ENCODE results near the gene ARSG.
A peak's percentile ranks its signal among the peaks of the same experiment; 100 is the strongest.

The ARSG gene

DNA sequence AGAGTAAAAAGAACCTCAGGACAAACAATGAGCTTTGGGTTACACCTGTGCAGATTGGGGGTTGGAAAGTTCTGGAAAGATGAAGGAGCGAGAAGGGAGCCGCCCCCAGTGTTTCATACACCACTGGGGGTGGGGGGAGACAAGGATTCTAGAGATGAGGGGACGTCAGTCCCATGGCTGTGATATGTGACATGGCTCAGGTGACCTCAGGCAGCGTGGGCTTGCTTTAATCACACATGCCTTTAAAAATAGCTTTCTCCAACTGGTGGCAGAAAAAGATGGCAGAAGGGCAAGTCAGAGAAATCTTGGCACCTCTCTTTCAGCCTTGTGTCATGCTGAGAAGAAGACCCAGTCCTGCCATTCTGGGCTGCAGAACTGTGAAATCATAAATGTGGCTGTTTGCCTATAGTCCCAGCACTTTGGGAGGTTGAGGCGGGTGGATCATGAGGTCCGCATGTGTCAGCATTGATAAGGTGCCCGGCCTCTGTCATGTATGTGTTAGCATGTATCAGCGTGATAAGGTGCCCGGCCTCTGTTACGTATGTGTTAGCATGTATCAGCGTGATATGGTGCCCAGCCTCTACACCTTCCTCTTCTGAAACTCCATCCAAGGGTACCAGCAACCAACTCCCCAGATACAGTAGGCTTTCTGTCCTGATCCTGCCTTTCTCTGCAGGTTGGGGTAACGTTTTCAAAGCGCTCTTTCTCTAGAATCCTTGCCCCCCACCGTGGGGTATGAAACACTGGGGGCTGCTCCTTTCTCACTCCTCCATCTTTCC, 141.0 kb downstream of the ARSG start:
- no peak overlapping the region for H3K4me3 ChIP-seq (ENCODE audit: low read depth, low read length)
- TF ChIP-seq, protein P1, sequence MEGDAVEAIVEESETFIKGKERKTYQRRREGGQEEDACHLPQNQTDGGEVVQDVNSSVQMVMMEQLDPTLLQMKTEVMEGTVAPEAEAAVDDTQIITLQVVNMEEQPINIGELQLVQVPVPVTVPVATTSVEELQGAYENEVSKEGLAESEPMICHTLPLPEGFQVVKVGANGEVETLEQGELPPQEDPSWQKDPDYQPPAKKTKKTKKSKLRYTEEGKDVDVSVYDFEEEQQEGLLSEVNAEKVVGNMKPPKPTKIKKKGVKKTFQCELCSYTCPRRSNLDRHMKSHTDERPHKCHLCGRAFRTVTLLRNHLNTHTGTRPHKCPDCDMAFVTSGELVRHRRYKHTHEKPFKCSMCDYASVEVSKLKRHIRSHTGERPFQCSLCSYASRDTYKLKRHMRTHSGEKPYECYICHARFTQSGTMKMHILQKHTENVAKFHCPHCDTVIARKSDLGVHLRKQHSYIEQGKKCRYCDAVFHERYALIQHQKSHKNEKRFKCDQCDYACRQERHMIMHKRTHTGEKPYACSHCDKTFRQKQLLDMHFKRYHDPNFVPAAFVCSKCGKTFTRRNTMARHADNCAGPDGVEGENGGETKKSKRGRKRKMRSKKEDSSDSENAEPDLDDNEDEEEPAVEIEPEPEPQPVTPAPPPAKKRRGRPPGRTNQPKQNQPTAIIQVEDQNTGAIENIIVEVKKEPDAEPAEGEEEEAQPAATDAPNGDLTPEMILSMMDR (IDR thresholded peaks at IDR 0.05; ENCODE audit: low read depth, low read length) = no peak

DNA sequence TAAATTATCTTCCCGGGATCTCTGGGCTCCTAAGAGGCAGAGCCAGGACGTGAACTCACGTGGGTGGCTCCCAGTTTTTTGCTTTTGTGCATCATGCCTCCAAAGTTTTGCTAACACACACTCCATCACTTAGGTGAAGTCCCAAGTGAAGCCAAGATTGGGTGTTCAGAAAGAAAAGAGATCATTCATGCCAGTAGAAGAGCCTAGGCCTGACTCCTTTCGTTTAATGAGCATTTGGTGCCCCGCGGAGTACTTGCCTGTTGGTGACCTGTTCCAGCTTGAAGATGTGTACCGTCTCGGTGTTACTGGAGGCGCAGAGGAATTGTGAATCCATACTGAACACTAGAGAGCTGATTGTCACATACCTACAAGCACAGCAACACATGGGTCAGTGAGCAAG, 141.9 kb downstream of the ARSG start:
- TF ChIP-seq, protein P1 (IDR thresholded peaks at IDR 0.05; ENCODE audit: low read depth, low read length) = no peak

DNA sequence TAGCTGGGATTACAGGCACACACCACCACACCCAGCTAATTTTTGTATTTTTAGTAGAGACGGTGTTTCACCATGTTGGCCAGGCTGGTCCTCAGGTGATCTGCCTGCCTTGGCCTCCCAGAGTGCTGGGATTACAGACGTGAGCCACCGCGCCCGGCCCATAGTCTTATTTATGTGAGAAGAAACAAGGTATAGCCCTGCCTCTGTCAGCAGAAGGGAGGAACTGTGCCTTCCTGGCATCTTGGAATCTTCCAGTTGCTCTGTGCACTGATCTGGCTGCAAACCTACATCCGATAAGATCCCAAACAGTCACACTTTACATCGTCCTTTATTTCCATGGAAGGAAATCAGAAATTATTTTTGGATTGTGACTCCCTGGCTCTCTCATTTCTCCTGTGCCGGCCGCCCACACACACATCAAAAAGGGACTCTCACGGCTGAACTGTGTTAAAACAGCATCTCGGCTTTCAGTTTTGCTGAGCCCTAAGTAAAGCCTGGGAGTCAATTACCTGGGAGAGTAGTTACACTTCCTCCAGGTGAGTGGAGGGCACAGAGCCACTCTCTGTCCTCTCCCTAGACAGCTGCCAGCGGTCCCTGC, 142.7 kb downstream of the ARSG start:
- no peak overlapping the region for H3K4me3 ChIP-seq (ENCODE audit: low read depth, low read length)
- TF ChIP-seq, protein P1 (IDR thresholded peaks at IDR 0.05; ENCODE audit: low read depth, low read length) = no peak

More for the DNA sequence above, 141.9 kb downstream of the ARSG start:
- no peak overlapping the region for H3K4me3 ChIP-seq (ENCODE audit: low read depth, low read length)

DNA sequence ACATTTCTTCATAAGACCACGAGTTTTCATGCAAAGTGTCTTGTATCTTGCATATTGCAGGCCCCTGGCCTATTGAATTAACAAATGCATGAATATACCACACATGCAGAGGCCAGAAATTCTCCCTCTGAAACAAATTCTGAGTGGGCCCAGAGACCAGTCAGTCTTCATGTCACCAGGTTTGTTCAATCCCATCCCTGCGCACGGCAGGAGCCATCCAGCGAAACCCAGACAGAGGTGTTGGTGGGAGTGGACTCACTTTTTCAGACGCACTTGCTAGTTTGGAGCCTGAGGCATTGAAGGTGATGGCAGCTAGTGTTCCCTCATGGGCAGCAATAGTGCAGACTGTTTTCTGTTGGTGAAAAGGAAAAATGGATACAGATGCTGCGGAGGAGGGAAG, 144.1 kb downstream of the ARSG start:
- TF ChIP-seq, protein P1 (IDR thresholded peaks at IDR 0.05; ENCODE audit: low read depth, low read length) = no peak
- no peak overlapping the region for H3K4me3 ChIP-seq (ENCODE audit: low read depth, low read length)

DNA sequence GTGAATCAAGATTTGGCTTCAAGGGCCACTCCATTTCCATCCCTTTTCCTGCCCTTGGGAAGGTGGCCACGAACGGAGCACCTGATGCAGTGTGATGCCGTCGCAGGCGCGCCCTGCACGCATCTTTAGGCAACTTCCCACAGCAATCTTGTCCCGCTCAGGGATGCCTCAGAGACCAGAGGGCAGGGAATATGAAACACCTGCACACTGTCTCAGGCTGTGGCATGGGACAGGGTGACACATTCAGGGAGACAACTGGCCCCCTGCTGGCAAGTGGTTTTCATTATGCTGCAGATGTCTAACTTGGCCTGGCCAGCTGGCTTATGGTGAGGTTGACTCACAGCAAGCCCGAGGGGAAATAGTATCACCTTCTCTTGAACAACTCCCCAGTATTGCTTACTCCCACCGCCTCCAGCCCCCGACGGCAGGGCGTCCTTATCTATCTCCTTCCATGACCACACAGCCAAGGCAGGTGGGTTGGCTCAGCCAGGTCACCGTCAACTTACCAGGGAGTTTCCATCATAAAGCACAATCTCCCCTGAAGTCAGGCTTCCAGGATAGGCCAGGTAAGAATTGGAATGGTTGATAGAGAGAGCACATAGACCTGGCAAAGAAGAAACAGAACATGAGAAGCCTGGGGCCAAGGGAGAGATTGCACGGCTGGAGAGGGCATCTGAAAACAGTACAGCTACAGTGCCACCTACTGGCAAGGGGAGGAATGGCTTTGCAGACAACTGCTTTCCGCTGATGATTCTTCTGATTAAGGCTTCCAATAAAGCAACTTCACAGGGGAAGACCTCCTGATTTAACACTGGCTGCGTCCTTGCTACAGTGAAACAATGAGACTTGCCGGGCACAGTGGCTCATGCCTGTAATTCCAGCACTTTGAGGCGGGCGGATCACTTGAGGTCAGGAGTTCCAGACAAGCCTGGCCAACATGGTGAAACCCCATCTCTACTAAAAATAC, 144.9 kb downstream of the ARSG start:
- no peak overlapping the region for H3K4me3 ChIP-seq (ENCODE audit: low read depth, low read length)
- TF ChIP-seq, protein P1 (IDR thresholded peaks at IDR 0.05; ENCODE audit: low read depth, low read length) = peak; percentile 90

DNA sequence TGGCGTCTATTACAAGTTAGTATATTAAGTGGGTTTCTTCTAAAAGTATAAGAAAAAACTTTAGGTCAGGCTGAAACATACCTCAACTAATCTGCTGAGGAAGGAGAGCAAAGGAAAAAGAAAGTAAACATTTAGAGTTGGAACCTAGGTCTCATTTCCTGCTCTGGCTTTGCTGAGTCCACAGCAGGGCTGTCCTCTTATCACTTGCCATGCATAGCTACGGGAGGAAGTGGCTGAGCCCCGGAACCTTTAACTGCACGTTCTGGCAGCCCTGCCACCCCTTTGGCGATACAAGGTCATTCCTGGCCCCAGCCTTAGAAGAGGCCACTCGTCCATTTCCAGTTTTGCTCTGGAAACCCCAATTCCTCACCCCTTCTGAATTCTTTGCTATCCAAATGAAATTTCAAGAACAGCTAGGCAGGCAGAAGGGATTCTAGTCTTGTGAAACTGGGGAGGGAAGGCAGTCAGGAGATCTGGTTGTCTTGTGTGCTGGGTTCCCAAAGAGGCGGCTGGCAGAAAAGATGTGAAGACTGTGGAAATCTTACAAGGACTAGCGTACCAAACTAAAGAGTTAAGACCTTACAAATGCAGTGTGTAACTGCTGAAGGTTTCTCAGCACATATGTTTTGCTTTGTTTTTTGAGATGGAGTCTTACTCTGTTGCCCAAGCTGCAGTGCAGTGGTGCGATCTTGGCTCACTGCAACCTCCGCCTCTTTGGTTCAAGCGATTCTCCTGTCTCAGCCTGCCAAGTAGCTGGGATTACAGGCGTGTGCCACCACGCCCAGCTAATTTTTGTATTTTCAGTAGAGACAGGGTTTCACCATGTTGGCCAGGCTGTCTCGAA, 146.9 kb downstream of the ARSG start:
- peak overlapping the region; percentile 27; the same call in 1 of the 2 replicates for H3K4me3 ChIP-seq (ENCODE audit: low read depth, low read length)

More for the DNA sequence above, 146.9 kb downstream of the ARSG start:
- TF ChIP-seq, protein P1 (IDR thresholded peaks at IDR 0.05; ENCODE audit: low read depth, low read length) = no peak

Measured in WI38 (cell line).